Measurements from ENCODE around the gene EFCAB7.

DNA sequence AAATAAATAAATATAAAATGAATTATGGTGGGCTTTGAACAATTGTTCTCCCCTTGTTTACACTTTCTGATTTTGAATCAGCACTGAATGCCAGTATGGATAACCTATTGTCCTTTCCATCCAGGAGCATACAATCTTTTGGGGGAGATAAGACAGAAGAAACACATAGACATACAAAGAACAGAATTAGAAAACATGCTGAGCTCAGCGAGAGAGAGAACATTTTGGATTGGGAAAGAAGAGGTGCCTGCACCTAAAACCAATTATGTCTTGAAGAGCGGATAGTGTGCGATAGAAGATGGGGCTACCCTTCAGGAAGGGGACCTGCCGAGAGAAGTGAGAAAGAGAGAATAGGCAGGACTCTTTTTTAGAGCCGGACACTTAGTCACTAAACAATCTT is 76.5 kb downstream of the EFCAB7 start:
- TF ChIP-seq, protein P1, sequence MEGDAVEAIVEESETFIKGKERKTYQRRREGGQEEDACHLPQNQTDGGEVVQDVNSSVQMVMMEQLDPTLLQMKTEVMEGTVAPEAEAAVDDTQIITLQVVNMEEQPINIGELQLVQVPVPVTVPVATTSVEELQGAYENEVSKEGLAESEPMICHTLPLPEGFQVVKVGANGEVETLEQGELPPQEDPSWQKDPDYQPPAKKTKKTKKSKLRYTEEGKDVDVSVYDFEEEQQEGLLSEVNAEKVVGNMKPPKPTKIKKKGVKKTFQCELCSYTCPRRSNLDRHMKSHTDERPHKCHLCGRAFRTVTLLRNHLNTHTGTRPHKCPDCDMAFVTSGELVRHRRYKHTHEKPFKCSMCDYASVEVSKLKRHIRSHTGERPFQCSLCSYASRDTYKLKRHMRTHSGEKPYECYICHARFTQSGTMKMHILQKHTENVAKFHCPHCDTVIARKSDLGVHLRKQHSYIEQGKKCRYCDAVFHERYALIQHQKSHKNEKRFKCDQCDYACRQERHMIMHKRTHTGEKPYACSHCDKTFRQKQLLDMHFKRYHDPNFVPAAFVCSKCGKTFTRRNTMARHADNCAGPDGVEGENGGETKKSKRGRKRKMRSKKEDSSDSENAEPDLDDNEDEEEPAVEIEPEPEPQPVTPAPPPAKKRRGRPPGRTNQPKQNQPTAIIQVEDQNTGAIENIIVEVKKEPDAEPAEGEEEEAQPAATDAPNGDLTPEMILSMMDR (optimal IDR thresholded peaks at IDR 0.05 in 1 of 3, IDR thresholded peaks at IDR 0.05 in 1 of 3, conservative IDR thresholded peaks at IDR 0.05 in 1 of 3; ENCODE audit: extremely low read depth in 1 of 3, insufficient read depth in 2 of 3, low read length in 3 of 3) = no peak
- TF ChIP-seq EZH2 (IDR thresholded peaks at IDR 0.05; ENCODE audit: low read length) = no peak
